HepG2 (cell line): Measurements from ENCODE around the gene ANKIB1. TPM values are rescaled to one million over a fixed set of nuclear protein-coding genes. Genes with fewer than 3 reads are reported as not detected.

Source experiments
- AHR ChIP-seq: IDR thresholded peaks from 2 replicates; pipeline ENCODE4 v1.6.1; 2018; ENCODE audit warnings: missing genetic modification reagents, missing compliant biosample characterization
- AKAP8 ChIP-seq: sonication (generic); formaldehyde crosslinking; IDR thresholded peaks from 2 replicates; pipeline ENCODE4 v1.5.1; 2020; ENCODE audit warnings: mild to moderate bottlenecking, missing genetic modification reagents
- BRCA1 ChIP-seq: sonication (generic); formaldehyde crosslinking; IDR thresholded peaks from 2 replicates; pipeline ENCODE4 v1.4.0; 2020; ENCODE audit warnings: missing genetic modification reagents
- DDIT3 ChIP-seq: sonication (generic); formaldehyde crosslinking; IDR thresholded peaks from 2 replicates; pipeline ENCODE4 v1.4.0; 2020; ENCODE audit warnings: mild to moderate bottlenecking, missing genetic modification reagents
- GMEB2 ChIP-seq: IDR thresholded peaks from 2 replicates; pipeline ENCODE4 v1.6.1; 2016; ENCODE audit warnings: missing biosample characterization, missing genetic modification reagents, low read depth
- KDM6A ChIP-seq: IDR thresholded peaks from 2 replicates; pipeline ENCODE4 v1.6.1; 2016; ENCODE audit warnings: low read depth
- KLF15 ChIP-seq: sonication (generic); formaldehyde crosslinking; IDR thresholded peaks from 2 replicates; pipeline ENCODE4 v1.8.1; 2023; ENCODE audit warnings: borderline replicate concordance, mild to moderate bottlenecking, inconsistent platforms, missing genetic modification reagents, mixed read lengths
- REST ChIP-seq, 2 experiments: IDR thresholded peaks; 2 replicates each; pipeline ENCODE4 v1.6.1; 2011 to 2012; ENCODE audit warnings: low read length in 2 of 2, borderline replicate concordance in 1 of 2, low read depth in 1 of 2, mild to moderate bottlenecking in 1 of 2, moderate library complexity in 1 of 2
- TIGD3 ChIP-seq: sonication (generic); formaldehyde crosslinking; IDR thresholded peaks from 2 replicates; pipeline ENCODE4 v1.5.1; 2020; ENCODE audit warnings: mild to moderate bottlenecking, missing genetic modification reagents, borderline replicate concordance
- ZMAT3 ChIP-seq: sonication (generic); formaldehyde crosslinking; conservative IDR thresholded peaks from 2 replicates; pipeline ENCODE4 v1.7.0; 2021; ENCODE audit warnings: missing genetic modification reagents
- ZMAT5 ChIP-seq: sonication (generic); formaldehyde crosslinking; IDR thresholded peaks from 2 replicates; pipeline ENCODE4 v1.5.0; 2020; ENCODE audit warnings: mild to moderate bottlenecking, low read depth, missing genetic modification reagents, borderline replicate concordance
- ZNF124 ChIP-seq: sonication (generic); formaldehyde crosslinking; IDR thresholded peaks from 2 replicates; pipeline ENCODE4 v1.4.0; 2020; ENCODE audit warnings: missing genetic modification reagents
- ZNF512B ChIP-seq: sonication (generic); formaldehyde crosslinking; IDR thresholded peaks from 2 replicates; pipeline ENCODE4 v1.5.1; 2020; ENCODE audit warnings: missing genetic modification reagents, mild to moderate bottlenecking, borderline replicate concordance
- ZNF770 ChIP-seq: sonication (generic); formaldehyde crosslinking; IDR thresholded peaks from 2 replicates; pipeline ENCODE4 v1.5.0; 2020; ENCODE audit warnings: mild to moderate bottlenecking, missing genetic modification reagents
- polyA plus RNA-seq, 8 experiments: library from polyadenylated mRNA; depleted of rRNA in 3 of 8; stranded (reverse) in 7 of 8; unstranded in 1 of 8; fragments of >200 nt; fragmentation: Illumina TruSeq in 4 of 8; extraction: Trizol in 4 of 8; gene quantifications; 2 replicates each; pipeline versions ENCODE4 v1.2.1 to v1.2.3, GENCODE V29; 2011 to 2016; ENCODE audit warnings: low read depth in 4 of 8, missing spikeins in 1 of 8, mixed read lengths in 1 of 8; ENCODE audit not compliant: insufficient read depth in 1 of 8
- total RNA-seq, 5 experiments: library from RNA; depleted of rRNA; stranded (reverse); fragments of >200 nt; fragmentation: Illumina TruSeq; extraction: Trizol; gene quantifications; 2 replicates each; pipeline ENCODE4 v1.2.3, GENCODE V29; 2016; ENCODE audit warnings: low read depth in 1 of 5

ANKIB1 gene
- total and polyA plus RNA-seq, 2 of the 13 experiments (the other 11 are each of a cell fraction or from before 2014, with no cell fraction given), result 28.7 to 29.6 TPM

GRCh38 chr7:92245487-92246359 is at the start of gene ANKIB1, which contains the start of gene KRIT1 (continued):
- TF ChIP-seq KLF15 (CRISPR knock-in tag) (no peak), ZMAT3 (peak; percentile 25; the same call in 1 of the 2 replicates), BRCA1 (CRISPR knock-in tag) (no peak; the same call in 1 of the 2 replicates), DDIT3 (no peak), ZMAT5 (CRISPR knock-in tag) (no peak), AKAP8 (no peak), AHR (CRISPR knock-in tag) (no peak), TIGD3 (CRISPR knock-in tag) (no peak), ZNF512B (CRISPR knock-in tag) (peak; percentile 20; the same call in 1 of the 2 replicates), ZNF124 (CRISPR knock-in tag) (0 out of 2 replicates have a peak, but pooled peaks have one; percentile 45), REST (IDR thresholded peaks at IDR 0.05; ENCODE audit: borderline replicate concordance in 1 of 2, low read depth in 1 of 2, low read length in 2 of 2) (peak in 1 of 2 experiments; percentile 3; a peak in 1 of 4 replicates), ZNF770 (CRISPR knock-in tag) (no peak; the same call in 1 of the 2 replicates), GMEB2 (CRISPR knock-in tag) (no peak), KDM6A (CRISPR knock-in tag) (no peak)
